PC-9 (cell line): ENCODE data around the gene TMEM271.

Experiments
- CTCF ChIP-seq: fragments of 200-600 bp; sonication (generic); conservative IDR thresholded peaks from 2 replicates; pipeline ENCODE4 v1.6.1; 2017; ENCODE audit warnings: mixed run types, antibody characterized with exemption, mild to moderate bottlenecking, moderate library complexity
- EZH2 ChIP-seq: fragments of 200-600 bp; sonication (generic); IDR thresholded peaks from 2 replicates; pipeline ENCODE4 v1.8.0; 2017; ENCODE audit warnings: antibody characterized with exemption, low read depth

- TF ChIP-seq CTCF (no peak), EZH2 (no peak)
Observed at GRCh38 chr4:590313-590841, 14.3 kb upstream of the TMEM271 start.
